ENCODE measurements around the gene SBK1.

- no peak for TF ChIP-seq CTCF (IDR thresholded peaks at IDR 0.05; ENCODE audit: insufficient read depth, low read depth, low read length)
- no peak for TF ChIP-seq EZH2 (IDR thresholded peaks at IDR 0.05; ENCODE audit: insufficient read depth, low read length)
These were observed 11.2 kb upstream of the SBK1 start for GRCh38 chr16:28280881-28281836.
